Endometrial microvascular endothelial cells (primary cell): Measurements from ENCODE around the gene SLC27A4. TPM values are rescaled to one million over a fixed set of nuclear protein-coding genes. Genes with fewer than 3 reads are reported as not detected.

Experiments
- in situ Hi-C: cut with HindIII; loops from 2 replicates; pipeline ENCODE4 v1.10.0; 2017; ENCODE audit warnings: low sequenced_read_pairs, low pct_unique_long_range_greater_than_20kb; ENCODE audit errors: inconsistent ontology term
- total RNA-seq: library from RNA; depleted of rRNA; stranded (reverse); fragments of >200 nt; gene quantifications from one replicate; pipeline ENCODE4 v1.2.3, GENCODE V29; 2015; ENCODE audit errors: inconsistent ontology term

The SLC27A4 gene
- total RNA-seq, 1 donor from 2014 or later, result 46.2 TPM

- in situ Hi-C loops, result no loop called here
These were observed 20.5 kb downstream of the SLC27A4 start for GRCh38 chr9:128360826-128361225.

- in situ Hi-C loops, result no loop called here
These were observed 21.1 kb downstream of the SLC27A4 start for GRCh38 chr9:128361296-128361985.

DNA sequence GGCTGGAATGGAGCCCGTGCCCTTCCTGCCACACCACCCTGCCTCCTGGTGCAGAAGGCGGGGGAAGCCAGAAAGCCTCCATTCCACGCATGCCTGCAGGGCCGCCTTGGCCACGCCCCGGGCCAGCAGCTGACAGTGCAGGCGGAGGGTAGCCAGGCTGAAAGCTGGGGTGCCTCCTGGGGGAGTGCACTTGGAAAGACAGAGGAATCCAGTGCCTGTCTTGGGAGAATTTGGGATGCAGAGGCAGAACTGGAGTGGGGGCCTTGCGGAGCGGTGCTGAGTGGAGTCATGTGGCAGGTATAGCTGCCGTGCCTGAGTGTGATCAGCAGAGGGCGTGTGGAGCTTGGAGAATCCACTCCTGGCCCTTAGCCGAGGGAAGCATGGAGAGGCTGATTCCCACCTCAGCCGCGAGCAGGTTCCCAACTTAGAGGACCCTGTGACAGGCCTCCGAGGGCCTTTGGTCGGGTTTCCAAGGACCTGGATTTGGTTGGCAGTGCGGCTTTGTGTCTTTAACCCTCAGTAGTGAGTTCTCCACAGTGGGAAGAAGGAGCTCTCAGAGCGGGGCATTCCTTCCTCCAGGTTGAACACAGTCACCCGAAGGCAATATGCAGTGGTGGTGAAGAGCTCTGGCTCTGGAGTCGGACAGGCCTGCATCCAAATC lies 21.8 kb downstream of the SLC27A4 start:
- in situ Hi-C loops, result no loop called here

- in situ Hi-C loops, result no loop called here
These were observed 22.4 kb downstream of the SLC27A4 start for GRCh38 chr9:128362774-128363173.

- in situ Hi-C loops, result no loop called here
These were observed 25.2 kb downstream of the SLC27A4 start for GRCh38 chr9:128365525-128365924.

DNA sequence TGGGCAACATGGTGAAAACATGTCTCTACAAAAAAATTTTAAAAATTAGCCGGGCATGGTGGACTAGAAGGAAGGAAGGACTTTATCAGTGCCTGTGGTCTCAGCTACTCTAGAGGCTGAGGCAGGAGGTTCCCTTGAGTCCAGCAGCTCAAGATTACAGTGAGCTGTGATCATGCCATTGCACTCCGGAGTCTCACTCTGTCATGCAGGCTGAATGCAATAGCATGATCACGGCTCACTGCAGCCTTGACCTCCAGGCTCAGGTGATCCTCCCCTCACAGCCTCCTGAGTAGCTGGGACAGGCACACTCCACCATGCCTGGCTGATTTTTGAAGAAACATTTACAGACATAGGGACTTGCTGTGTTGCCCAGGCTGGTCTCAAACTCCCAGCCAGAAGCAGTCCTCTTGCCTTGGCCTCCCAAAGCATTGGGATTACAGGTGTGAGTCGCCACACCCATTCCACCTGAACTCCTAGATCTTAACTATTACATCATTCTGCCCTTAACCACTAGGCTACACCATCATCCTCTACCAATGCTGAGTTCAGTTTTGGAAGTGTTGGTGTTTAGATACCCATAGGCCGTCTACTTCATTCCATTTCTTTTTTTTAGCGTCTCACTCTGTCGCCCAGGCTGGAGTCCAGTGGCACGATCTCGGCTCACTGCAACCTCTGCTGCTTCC lies 28.8 kb downstream of the SLC27A4 start:
- in situ Hi-C loops, result no loop called here

GRCh38 chr9:128370367-128370751 lies 30.0 kb downstream of the SLC27A4 start:
- in situ Hi-C loops, result no loop called here

- in situ Hi-C loops, result no loop called here
These were observed 30.7 kb downstream of the SLC27A4 start, which contains the start of gene URM1 for GRCh38 chr9:128370752-128371629. URM1 (plus strand) TSS chr9:128371374; CDS start chr9:128371381, 7 bp downstream.

DNA sequence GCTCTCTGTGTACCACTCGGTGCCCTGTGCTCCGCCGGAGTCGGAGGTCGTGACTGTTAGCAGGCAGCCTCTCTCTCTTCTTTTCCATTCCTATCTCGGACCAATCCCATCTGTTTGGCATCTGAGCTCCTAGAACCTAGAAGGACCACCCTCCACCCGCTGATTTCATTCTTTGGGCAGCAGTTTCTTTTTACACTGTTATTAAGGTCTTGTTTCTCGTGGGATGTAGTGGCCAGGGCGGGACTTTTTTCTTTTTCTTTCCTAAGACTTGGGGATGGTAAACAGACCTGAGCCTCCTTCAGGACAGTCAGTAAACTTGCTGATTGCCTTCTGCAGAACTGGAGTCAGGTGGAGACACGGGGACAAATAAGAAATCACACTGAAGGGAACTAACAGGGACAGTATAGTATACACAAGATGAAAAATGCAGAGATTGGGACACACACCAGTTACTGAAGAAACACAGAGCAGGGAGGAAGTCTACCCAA lies 31.3 kb downstream of the SLC27A4 start:
- in situ Hi-C loops, result no loop called here

DNA sequence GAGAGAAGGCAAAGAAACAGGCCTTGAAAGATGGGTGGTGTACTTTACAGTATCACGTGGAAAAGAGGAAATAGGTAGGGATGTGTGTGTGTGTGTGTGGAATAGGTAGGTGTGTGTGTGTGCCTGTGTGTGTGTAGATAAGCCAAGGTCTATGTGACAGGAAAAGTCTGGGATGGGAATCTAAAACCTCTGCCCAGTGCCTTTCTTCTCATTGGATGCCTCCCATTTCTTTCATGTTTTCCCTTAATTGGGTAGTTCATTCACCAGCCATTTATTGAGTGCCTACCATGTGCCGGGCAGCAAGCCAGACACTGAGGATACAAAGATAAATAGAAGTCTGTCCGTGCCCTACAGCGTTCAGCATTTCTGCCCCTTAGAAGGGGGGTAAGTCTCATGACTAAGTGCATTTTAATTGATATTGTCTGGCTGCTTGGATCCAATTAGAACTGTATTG lies 31.9 kb downstream of the SLC27A4 start:
- in situ Hi-C loops, result no loop called here

DNA sequence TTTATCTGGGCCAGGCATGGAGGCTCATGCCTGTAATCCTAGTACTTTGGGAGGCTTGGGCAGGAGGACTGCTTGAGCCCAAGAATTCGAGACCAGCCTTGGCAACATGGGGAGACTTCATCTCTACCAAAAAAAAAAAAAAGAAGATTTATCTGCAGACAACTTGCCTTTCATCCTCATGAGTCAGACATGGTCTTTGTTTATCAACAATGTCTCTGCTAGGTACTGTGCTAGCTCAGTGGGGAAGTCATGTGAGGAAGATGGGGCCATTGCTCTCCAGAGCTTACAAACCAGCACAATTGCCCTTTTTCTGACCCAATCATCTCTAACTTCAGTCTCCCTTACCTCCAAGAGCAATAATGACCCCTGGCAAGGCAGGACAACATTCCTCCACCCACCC lies 32.5 kb downstream of the SLC27A4 start:
- in situ Hi-C loops, result no loop called here

DNA sequence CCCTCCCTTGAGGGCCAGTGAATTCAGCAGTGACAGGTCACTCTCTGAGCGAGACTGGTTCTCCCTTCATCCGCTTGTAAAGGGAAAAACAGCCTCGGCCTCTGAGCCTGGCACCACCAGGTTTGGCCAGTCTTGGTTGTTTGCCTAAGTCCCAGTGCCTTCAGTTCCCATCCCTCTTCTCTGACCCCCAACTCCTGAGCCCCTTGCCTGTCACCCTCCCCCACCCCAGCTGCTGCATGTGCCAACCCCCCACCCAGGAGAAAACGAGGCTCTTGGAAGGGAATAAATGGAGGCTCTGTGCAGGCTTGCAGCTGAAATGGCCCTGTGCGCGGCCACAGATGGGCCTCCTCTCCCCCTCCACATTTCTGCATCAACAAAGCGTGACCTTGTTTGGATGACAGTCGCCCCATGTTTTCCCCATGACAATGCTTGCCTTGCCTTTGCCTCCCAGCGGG lies 33.9 kb downstream of the SLC27A4 start:
- in situ Hi-C loops, result no loop called here

GRCh38 chr9:128375865-128376264 lies 35.5 kb downstream of the SLC27A4 start:
- in situ Hi-C loops, result no loop called here

DNA sequence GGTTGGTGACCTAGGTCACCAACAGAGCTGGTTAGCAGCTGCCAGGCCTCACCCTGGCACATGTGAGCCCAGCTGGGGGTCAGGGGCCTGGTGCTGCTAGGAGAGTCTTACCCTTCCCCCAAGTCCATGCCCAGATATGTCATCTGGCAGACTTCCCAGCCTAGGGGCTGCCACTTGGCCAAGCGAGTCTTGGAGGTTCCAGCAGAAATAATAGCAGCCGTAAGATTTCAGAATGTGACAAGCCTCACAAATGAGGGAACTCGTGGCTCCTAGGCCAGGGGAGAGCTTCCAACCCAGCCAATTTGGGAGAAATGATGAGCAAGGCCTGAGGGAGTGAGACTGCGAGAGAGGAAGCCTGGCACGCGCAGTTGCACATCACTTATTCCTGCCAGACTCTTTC lies 41.9 kb downstream of the SLC27A4 start:
- in situ Hi-C loops, result no loop called here

- in situ Hi-C loops, result no loop called here
These were observed 42.9 kb downstream of the SLC27A4 start for GRCh38 chr9:128383007-128383753.

DNA sequence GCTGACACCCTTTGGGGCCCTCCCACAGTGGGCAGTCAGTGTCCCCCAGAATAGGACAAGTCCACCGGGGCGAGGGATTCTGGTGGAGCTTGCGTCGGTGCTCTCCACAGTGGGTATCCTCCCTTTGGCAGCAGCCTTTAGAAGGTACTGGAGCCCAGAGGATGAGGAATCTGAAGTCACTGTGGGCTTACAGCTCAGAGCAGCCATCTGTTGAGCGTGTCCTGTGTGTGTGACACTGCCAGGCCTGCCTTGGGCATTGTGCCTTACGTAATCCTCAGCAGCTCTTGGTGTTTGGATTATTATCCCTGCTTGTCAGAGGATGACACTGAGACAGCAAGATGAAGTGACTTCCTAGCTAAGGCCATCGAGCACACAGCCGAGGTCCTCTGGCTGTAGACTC lies 43.5 kb downstream of the SLC27A4 start:
- in situ Hi-C loops, result no loop called here

DNA sequence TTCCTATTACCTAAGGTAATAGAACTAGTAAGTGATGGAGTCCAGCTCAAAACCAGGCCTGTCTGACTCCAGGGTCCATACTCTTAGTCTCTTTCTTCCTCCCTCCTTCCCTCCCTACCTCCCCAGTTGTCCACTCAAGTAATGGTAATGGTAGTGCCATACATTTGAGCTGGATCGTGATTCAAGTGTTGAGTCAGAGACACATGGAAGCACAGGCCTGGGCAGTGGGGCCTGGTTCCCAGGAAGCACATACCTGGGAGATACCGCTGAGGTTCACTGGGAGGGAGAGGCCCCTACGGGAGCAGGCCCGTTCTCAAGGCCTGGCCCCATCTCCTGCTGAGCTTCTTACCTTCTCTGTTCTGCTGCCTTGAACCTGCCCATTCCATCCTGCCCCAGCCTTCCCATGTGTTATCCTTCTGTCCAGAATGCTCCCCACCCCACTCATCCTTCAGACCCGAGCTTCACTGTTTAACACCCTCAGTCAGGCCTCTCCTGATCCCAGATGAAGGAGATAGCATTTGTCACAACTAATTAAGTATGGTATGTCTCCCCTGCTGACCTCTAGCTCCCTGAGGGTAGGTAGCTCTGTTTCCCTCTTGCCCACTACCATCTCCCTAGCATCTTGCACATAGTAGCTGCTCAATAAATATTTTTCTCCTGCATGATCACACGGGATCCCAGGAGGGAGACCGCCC lies 44.6 kb downstream of the SLC27A4 start:
- in situ Hi-C loops, result no loop called here
